Skeletal muscle cell (primary cell): ENCODE data around the gene NMT1.

Experiments used
- DNase-seq: peaks from one replicate; pipeline ENCODE4 v3.0.0-alpha.2; 2010; ENCODE audit warnings: low read depth
- H3K4me3 ChIP-seq: 2 replicates; pipeline ENCODE4 v1.5.1; 2011; ENCODE audit warnings: low read depth, mild to moderate bottlenecking, control low read depth, low read length, moderate library complexity

Gene NMT1

DNA sequence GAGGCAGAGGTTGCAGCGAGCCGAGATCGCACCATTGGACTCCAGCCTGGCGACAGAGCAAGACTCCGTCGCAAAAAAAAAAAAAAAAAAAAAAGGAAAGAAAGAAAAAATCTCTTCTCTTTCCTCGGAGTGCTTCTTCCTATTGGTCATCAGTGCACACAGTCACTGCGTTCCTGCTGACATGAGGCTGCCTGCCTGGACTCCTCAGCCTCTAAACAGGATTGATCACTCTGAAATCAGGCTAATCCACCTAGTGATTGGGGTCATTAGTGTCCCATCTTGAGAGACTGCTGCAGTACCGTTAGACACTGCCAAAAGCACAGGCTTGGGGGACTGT is 40.4 kb downstream of the NMT1 start:
- no peak overlapping the region for H3K4me3 ChIP-seq
- no peak for DNase-seq

- no peak overlapping the region for H3K4me3 ChIP-seq
These were observed 41.0 kb downstream of the NMT1 start for GRCh38 chr17:45101883-45102811.

DNA sequence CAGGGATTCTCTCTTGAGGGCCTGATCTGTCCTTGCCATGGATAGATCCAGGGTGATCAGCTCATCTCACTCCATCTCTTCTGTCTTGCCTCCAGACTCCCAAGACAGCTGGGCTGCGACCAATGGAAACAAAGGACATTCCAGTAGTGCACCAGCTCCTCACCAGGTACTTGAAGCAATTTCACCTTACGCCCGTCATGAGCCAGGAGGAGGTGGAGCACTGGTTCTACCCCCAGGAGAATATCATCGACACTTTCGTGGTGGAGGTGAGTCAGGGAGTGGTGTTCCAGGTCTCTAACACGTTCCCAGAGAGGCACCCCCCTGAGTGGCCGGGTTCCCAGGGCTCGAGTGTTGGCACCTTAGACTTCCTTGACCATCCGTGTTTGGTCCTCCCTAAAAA is 41.7 kb downstream of the NMT1 start:
- no peak overlapping the region for H3K4me3 ChIP-seq
- DNase-seq = no peak

More at GRCh38 chr17:45101883-45102811, 41.0 kb downstream of the NMT1 start:
- no peak for DNase-seq

GRCh38 chr17:45103269-45103795 is 42.2 kb downstream of the NMT1 start:
- no peak overlapping the region for H3K4me3 ChIP-seq
- no peak for DNase-seq

- no peak for DNase-seq
- no peak overlapping the region for H3K4me3 ChIP-seq
These were observed 42.9 kb downstream of the NMT1 start for GRCh38 chr17:45104029-45104428.

- H3K4me3 ChIP-seq = no peak overlapping the region
- no peak for DNase-seq
These were observed 43.4 kb downstream of the NMT1 start for GRCh38 chr17:45104497-45104896.

DNA sequence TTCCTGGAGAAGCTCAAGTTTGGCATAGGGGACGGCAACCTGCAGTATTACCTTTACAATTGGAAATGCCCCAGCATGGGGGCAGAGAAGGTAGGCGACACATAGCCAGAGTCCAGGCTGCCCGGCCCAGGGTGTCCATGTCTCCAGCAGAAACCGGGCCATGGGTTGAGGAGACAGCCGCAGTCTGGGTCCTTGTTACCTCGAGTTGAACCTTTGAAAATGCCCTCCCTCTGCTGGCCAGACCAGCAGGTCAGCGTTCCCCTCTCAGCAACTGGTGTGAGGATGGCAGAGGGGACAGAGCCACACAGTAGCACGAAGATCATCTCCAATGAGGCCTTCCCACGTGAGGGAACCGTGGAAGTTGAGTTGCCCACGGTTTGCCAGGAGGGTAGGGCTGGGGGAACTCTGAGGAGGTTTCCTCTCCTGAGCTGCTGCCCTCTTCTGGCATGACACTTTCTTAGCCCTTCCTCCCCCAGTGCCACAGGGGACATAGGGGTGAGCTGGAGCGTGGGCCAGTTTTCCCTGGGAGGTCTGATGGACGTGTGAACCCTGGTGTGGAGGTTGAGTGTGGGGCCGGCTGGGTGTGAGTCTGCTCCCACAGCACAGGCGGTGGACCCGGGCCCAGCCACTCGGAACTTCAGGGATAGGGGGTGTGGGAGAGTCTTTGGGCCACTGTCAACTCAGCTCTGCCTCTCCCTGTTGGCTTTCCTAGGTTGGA is 43.9 kb downstream of the NMT1 start:
- no peak overlapping the region for H3K4me3 ChIP-seq
- DNase-seq = no peak

DNA sequence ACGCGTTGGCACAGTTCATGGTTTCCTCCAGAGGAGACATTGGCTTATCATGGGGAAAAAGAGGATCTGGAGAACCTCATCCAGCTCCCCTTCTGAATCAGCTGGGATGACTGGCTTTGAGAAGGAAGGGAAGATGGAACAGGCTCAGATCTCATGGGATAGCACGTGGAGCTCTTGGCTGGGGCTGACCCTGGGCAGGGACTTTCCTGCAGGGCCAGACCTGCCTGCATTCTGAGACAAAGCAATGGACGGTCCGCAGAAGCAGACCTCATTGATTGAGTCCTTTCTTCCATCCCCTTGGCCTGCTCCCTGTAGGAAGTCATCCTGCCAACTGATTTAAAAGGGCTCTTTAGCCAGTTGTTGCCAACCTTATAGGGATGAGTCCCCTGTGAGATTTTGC is 45.0 kb downstream of the NMT1 start:
- no peak overlapping the region for H3K4me3 ChIP-seq
- DNase-seq = no peak

- no peak overlapping the region for H3K4me3 ChIP-seq
- no peak for DNase-seq
These were observed 45.5 kb downstream of the NMT1 start for GRCh38 chr17:45106582-45106981.

DNA sequence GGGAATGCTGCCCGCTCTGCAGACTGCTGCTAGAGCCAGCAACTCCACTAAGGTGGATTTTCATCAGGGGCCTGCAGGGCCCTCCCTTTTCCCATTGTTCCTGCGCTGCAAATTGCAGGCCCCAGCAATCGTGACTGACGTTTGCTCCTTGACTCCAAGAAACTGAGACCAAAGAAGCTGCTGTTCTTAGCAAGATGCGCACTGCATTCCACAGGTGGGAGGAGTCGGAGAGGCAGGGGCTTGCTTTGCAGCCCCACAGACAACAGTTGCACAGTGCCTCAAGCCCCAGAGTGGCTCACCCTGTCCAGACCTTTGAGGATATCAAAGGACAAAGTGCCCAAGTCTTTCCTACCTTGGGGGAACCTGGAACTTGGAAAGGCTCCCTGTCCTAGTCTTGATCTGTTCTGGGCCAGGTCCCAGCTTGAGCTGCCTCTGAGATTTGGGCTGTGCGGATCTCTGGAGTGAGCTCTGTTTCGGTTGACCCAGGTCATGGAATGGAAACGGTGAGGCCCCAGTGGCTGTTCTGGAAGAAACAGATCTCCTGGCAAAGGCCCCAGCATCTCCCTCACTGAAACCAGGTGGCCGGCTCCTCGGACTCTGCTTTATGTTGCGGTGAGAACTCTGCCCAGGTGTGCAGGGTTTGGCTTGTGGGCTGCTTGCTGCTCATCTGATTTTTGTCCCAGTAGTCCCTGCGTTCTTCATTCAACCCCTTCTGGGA is 46.3 kb downstream of the NMT1 start:
- no peak overlapping the region for H3K4me3 ChIP-seq
- no peak for DNase-seq

DNA sequence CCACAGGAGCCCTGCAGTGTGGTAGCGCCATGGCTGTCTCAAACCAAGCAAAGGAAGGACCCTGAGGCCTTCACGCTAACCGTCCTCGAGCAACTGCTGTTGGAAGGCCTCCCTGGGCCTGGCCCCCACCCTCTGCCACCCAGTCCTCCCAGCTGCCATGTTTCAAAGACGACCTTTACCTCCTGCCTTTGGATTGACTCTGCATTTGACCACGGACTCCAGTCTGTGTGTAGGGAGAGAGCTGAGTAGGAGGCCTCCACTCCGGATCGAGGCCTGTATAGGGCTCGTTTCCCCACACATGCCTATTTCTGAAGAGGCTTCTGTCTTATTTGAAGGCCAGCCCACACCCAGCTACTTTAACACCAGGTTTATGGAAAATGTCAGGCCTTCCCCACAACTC is 46.9 kb downstream of the NMT1 start:
- no peak overlapping the region for H3K4me3 ChIP-seq
- DNase-seq = no peak

- no peak overlapping the region for H3K4me3 ChIP-seq
- no peak for DNase-seq
These were observed 47.7 kb downstream of the NMT1 start for GRCh38 chr17:45108595-45109521.

DNA sequence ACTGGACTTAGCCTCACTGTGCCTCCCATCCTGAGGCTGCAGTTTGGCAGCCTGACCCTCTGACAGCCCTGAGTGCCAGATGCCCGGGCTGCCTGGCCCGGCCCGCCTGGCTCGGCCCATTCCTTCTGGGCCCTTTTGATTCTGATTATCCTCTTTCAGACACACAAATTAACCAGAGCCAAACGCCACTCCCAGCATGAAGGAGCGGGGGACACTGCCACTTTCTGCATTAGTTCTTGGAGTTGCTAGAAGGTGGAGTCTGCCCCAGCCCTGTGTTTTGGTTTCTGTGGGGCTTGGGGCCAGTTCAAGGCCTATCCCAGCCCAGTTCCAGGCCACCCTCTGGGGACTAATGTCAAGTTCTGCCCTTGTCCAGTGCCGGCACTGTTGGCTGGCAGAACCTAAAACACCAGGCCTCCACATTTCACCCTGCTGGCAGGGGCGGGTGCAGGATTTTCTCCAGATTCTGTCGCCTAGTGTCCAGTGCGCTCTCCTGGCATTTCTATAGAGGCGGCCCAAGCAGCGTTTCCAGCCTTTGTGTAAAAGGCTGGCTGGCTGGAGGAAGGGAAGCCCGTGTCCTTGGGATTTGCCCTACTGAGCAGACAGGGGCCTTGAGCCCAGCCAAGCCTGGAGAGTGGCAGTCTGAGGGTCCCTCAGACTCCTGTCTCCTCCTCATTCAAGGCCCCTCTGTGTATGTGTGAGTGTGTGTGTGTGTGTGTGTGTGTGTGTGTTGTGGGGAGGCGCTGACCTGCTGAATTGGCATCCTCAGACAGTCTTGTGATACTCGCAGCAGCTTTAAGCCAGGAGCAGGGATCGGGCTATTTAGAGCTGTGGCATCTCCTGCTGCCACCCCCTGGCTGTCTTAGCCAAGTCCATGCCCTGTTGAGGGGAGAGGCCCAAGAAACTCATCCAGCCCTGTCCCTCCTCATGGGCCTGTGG is 49.8 kb downstream of the NMT1 start:
- no peak overlapping the region for H3K4me3 ChIP-seq
- no peak for DNase-seq

GRCh38 chr17:45111850-45112249 is 50.7 kb downstream of the NMT1 start:
- no peak overlapping the region for H3K4me3 ChIP-seq
- DNase-seq = no peak

DNA sequence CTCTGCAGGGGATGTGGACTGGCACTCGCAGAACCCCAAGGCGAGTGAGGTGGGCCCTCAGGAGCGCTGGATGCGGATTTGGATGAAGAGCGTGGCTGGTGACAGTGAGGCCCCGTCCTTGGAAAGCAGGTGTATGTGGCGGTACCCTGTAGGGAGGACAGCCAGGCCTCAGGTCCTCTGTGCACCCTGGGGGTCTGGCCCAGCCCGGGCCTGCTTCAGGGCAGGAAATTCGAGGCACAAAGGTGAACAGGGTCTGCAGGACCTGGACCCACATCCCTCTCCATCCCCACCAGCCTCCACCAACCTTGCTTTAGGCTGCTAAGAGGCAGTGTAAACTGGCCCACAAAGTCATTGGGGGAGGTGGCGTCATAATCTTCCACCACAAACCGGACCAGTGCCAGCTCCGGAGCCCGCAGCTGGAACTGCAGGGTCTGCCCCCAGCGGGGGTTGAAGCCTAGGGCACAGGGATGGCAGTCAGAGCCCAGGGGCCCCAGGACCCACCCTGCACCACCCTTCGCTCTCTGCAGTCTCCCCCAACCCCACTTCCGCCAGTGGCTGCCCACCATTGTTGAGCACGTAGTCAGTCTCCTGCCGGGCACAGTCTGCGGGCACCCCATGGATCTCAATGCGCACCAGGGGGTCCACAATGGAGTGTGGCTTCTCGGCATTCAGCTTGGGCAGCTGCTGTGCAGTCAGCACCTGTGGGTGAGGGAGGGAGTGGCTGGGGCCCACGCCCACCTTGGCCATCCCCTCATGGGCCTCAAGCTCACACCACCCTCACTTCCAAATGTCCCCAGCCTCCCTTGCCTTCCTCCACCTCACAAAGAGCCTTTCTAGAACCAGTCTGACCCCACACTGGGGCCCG is 51.7 kb downstream of the NMT1 start:
- no peak for DNase-seq
- H3K4me3 ChIP-seq = no peak overlapping the region

- no peak overlapping the region for H3K4me3 ChIP-seq
- no peak for DNase-seq
These were observed 52.3 kb downstream of the NMT1 start for GRCh38 chr17:45113424-45113754.
